ENCODE measurements around the gene C12orf54. TPM values are rescaled to one million over a fixed set of nuclear protein-coding genes. Genes with fewer than 3 reads are reported as not detected.
"Not testable (repeated sequence)": the region's sequence is repeated elsewhere in the genome, so short reads cannot be mapped to it uniquely, and the experiment has no call there.

The C12orf54 gene
- total RNA-seq (10 to 100 TPM; 22.3 to 77.1 TPM), polyA plus RNA-seq (ENCODE audit: insufficient read depth, low read depth, low replicate concordance) (111 TPM)
- long read RNA-seq, donor 1 = 0 reads
- long read RNA-seq, donor 2 = 0 reads

DNA sequence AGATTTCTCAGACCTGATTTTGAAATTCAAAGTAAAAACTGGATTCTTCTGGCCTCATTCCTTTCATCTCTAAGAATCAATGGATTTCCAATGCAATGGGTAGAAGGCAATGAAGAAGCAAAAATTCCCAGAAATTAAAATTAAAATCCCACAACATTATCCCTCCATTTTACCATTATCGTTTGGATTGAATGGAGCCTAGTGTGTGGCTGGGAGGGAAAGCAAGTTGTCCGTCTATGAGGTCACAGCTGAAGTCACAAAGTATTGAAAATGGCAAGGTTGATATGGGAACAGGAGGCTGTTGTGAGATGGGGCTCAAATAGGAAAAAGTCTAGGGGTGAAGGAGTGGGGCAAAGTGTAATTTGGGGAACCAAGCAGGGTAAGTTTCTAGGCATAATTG is at the start of gene C12orf54:
TSS of gene C12orf54 (plus strand) at position 301 of the 400 bp plus-strand sequence. CDS start 799 bp downstream, outside the sequence.
- Histone ChIP-seq H3K36me3 (ENCODE audit: low read depth, missing control alignments) (no peaks in the 10 kb centered on the region), H3K27me3 (no peaks in the 10 kb centered on the region), H3K4me3 (no peak within 1 kb of the TSS), H3K9me3 (no peaks in the 10 kb centered on the region), H3K27ac (no peak within 1 kb of the TSS), H3K4me1 (no peaks in the 10 kb centered on the region)
- intact Hi-C loops (cut with DNase I; ENCODE audit: low total_unique reads) = no loop called here
- no peak for TF ChIP-seq POLR2A (IDR thresholded peaks at IDR 0.05)
- TF ChIP-seq, protein P1, sequence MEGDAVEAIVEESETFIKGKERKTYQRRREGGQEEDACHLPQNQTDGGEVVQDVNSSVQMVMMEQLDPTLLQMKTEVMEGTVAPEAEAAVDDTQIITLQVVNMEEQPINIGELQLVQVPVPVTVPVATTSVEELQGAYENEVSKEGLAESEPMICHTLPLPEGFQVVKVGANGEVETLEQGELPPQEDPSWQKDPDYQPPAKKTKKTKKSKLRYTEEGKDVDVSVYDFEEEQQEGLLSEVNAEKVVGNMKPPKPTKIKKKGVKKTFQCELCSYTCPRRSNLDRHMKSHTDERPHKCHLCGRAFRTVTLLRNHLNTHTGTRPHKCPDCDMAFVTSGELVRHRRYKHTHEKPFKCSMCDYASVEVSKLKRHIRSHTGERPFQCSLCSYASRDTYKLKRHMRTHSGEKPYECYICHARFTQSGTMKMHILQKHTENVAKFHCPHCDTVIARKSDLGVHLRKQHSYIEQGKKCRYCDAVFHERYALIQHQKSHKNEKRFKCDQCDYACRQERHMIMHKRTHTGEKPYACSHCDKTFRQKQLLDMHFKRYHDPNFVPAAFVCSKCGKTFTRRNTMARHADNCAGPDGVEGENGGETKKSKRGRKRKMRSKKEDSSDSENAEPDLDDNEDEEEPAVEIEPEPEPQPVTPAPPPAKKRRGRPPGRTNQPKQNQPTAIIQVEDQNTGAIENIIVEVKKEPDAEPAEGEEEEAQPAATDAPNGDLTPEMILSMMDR (IDR thresholded peaks at IDR 0.05) = no peak
- no peak for DNase-seq
- WGBS, 2 donors = 80 to 85% methylated on average over 2 of the region's 2 CpGs

DNA sequence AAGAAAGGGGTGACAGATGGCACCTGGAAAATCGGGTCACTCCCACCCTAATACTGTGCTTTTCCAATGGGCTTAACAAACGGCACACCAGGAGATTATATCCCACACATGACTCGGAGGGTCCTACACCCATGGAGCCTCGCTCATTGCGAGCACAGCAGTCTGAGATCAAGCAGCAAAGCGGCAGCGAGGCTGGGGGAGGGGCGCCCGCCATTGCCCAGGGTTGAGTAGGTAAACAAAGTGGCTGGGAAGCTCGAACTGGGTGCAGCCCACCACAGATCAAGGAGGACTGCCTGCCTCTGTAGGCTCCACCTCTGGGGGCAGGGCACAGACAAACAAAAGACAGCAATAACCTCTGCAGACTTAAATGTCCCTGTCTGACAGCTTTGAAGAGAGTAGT is 48.3 kb upstream of the C12orf54 start:
- H3K4me1 ChIP-seq; H3K36me3 ChIP-seq (ENCODE audit: low read depth, missing control alignments); H3K27ac ChIP-seq; DNase-seq; H3K27me3 ChIP-seq; H3K4me3 ChIP-seq; intact Hi-C loops (cut with DNase I; ENCODE audit: low total_unique reads); H3K9me3 ChIP-seq: not testable (repeated sequence)
- 83 to 88% methylated on average over 10 of the region's 10 CpGs for WGBS, 2 donors

DNA sequence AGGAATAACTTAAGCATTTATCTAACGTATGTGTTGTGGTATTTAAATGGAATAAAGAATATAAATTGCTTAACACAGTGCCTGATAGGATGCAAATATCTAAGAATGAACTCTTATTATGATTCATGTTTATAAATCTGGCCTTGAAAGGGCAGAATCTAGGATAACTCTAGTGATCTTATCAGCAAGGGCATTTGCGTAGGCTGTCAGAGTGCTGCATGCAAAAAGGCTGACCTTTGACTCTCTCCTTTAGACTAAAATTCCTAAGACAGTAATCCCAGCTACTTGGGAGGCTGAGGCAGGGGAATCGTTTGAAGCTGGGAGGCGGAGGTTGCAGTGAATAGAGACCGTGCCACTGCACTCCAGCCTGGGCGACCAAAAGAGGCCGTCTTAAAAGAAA is 41.2 kb upstream of the C12orf54 start:
- 63 to 65% methylated on average over 7 of the region's 7 CpGs for WGBS, 2 donors
- no peaks in the 10 kb centered on the region for H3K27me3 ChIP-seq
- no peaks in the 10 kb centered on the region for H3K36me3 ChIP-seq (ENCODE audit: low read depth, missing control alignments)
- intact Hi-C loops (cut with DNase I; ENCODE audit: low total_unique reads) = no loop called here
- DNase-seq = no peak
- no peaks in the 10 kb centered on the region for H3K4me1 ChIP-seq
- H3K4me3 ChIP-seq = no peak overlapping the region
- TF ChIP-seq, protein P1 (IDR thresholded peaks at IDR 0.05) = no peak
- TF ChIP-seq POLR2A (IDR thresholded peaks at IDR 0.05) = no peak
- H3K9me3 ChIP-seq = no peaks in the 10 kb centered on the region
- H3K27ac ChIP-seq = no peak overlapping the region

DNA sequence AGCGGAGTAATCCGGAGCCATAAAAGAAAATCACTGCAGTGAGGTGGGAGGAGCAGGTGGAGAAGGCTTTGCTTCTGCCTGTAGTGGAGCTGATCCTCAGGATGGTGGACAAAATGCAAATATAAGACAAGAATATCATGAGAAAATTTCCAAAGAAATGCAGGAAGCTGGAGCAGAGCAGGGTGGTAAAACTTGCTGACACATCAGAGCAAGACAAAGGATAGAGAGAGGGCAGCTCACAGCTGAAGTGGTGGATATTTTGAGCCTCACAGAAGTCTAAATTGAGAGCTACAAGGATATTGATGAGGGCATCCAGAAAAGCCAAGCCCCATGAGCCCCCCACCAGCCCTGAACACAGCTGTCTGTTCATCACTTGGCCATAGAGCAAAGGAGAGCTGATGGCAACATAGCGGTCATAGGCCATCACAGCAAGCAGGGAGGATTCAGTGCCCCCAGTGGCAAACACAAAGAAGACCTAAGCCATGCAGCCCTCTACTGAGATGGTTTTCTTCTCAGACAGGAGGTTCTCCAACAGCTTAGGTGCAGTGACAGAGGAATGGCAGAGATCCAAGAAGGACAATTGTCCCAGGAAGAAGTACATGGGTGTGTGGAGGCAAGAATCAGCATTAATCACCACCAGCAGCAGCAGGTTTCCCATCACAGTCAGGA is 40.0 kb upstream of the C12orf54 start:
- no peak for DNase-seq
- intact Hi-C loops (cut with DNase I; ENCODE audit: low total_unique reads) = no loop called here
- no peaks in the 10 kb centered on the region for H3K36me3 ChIP-seq (ENCODE audit: low read depth, missing control alignments)
- no peaks in the 10 kb centered on the region for H3K4me1 ChIP-seq
- H3K27ac ChIP-seq = no peak overlapping the region
- H3K27me3 ChIP-seq = no peaks in the 10 kb centered on the region
- 76 to 90% methylated on average over 3 of the region's 3 CpGs for WGBS, 2 donors
- H3K4me3 ChIP-seq = no peak overlapping the region
- TF ChIP-seq, protein P1 (IDR thresholded peaks at IDR 0.05) = no peak
- TF ChIP-seq POLR2A (IDR thresholded peaks at IDR 0.05) = no peak
- no peaks in the 10 kb centered on the region for H3K9me3 ChIP-seq

DNA sequence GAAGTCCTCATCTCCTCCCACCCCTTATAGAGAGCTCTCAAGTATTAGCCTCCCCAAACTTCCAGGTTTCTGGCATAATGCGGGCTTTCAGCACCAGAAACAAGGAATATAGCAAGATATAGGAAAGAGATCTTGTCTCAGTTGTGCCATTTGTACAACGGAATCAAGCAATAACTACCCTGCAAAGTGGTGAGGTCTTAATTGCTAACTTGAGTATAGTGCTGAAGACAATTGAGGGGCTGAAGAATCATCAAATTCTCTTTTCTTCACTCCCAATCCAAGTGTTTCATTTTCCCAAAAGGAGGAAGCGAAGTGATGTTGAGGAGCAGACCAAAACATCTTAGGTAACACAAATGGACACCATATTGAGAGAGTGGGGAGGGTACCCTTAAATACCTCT is 36.8 kb upstream of the C12orf54 start:
- H3K4me1 ChIP-seq = no peaks in the 10 kb centered on the region
- TF ChIP-seq, protein P1 (IDR thresholded peaks at IDR 0.05) = no peak
- no peak for TF ChIP-seq POLR2A (IDR thresholded peaks at IDR 0.05)
- H3K4me3 ChIP-seq = no peak overlapping the region
- H3K27ac ChIP-seq = no peak overlapping the region
- H3K36me3 ChIP-seq (ENCODE audit: low read depth, missing control alignments) = no peaks in the 10 kb centered on the region
- 42 to 72% methylated on average over 3 of the region's 3 CpGs for WGBS, 2 donors
- H3K27me3 ChIP-seq = no peaks in the 10 kb centered on the region
- H3K9me3 ChIP-seq = no peaks in the 10 kb centered on the region
- no peak for DNase-seq
- intact Hi-C loops (cut with DNase I; ENCODE audit: low total_unique reads) = no loop called here
